Colon (tissue), 2 donors: Measurements from ENCODE around the gene TCEAL7.

Experiments used
- FAIRE-seq: peaks from 2 replicates; lab custom pipeline; 2012; peaks lifted over from hg19 to GRCh38; lab: Jason Lieb, UNC
- donor health status: control.
- donor health status: control.

The TCEAL7 gene

DNA sequence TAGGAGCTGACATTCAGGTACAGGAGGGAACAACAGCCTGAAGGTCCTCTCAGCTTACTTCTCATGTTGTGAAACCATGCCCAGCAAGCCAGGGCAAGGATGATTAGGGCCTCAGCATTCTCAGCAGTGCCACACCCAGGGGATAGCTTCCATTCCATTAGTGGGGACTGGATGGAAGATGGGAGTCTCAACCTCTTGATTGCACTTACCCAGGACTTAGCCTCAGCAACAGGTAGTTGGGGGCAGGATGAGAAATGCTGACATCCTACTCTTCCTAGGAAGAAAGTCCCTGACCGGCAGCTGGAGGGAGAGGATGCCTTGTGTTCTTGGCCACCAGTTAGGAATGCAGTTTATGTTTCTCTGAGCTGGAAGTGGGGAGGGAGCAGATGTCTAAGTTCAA, 37.5 kb downstream of the TCEAL7 start:
- FAIRE-seq: no peak

DNA sequence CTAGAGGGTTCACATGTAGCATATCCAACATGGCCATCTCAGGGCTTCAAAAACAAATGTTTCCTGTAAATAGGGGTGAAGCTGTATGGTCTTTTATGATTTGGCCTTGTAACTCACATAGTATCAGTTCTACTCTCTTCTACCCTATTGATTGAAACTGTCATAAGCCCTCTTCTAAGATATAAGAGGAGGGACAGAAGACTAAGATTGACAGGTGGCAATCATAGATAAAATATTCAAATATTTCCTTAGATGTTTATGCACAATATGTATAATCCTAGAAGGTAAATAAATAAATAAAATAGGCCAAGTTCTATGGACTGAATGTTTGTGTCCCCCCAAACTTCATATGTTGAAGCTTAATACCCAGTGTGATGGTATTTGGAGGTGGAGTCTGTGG, 39.4 kb downstream of the TCEAL7 start:
- no peak for FAIRE-seq

- no peak for FAIRE-seq
Observed at GRCh38 chrX:103372886-103373285, 42.8 kb downstream of the TCEAL7 start.

- no peak for FAIRE-seq
Observed at GRCh38 chrX:103373581-103373980, 43.5 kb downstream of the TCEAL7 start.

GRCh38 chrX:103376118-103376978, 46.3 kb downstream of the TCEAL7 start, which contains the start of gene BEX3:
Gene BEX3 (plus strand): TSS chrX:103376538. CDS start chrX:103377522, 984 bp downstream.
- no peak for FAIRE-seq

DNA sequence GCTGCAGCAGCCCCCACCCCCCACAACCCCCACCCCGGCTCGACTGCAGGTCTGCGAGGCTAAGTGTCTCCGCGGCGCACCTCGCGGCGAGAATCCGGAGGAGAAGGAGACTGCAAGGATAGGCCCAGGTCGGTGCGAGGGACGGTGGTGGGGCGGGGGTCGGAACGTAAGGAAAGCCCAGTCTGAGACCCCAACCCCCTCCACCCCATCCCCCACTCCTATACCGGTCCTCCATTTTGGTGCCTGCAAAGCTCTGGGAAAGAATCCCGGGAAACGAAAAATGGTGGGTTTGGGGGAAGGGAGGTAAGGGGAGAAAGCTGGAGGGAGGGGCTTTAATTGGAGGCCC, 46.9 kb downstream of the TCEAL7 start:
- no peak for FAIRE-seq

GRCh38 chrX:103378990-103379389, 49.0 kb downstream of the TCEAL7 start:
- no peak for FAIRE-seq
